NT2/D1 (cell line): Measurements from ENCODE around the gene CDH8.

Experiments
- DNase-seq: peaks from one replicate; pipeline ENCODE4 v3.0.0-alpha.2; 2011; ENCODE audit warnings: low read depth, low spot score
- H3K27me3 ChIP-seq: 2 replicates; pipeline ENCODE4 v1.6.0; 2011; ENCODE audit warnings: mild to moderate bottlenecking; ENCODE audit not compliant: insufficient read length, insufficient read depth
- H3K36me3 ChIP-seq: 2 replicates; pipeline ENCODE4 v1.6.1; 2011; ENCODE audit warnings: mild to moderate bottlenecking, low read length, mixed read lengths; ENCODE audit not compliant: insufficient read depth, insufficient read length
- H3K4me1 ChIP-seq: 2 replicates; pipeline ENCODE4 v1.5.1; 2011; ENCODE audit not compliant: insufficient read depth, insufficient read length
- H3K4me3 ChIP-seq: 2 replicates; pipeline ENCODE4 v1.5.1; 2011; ENCODE audit warnings: low read depth; ENCODE audit not compliant: insufficient read length
- H3K9ac ChIP-seq: 2 replicates; pipeline ENCODE4 v1.6.0; 2011; ENCODE audit warnings: low read depth; ENCODE audit not compliant: insufficient read length
- H3K9me3 ChIP-seq: 2 replicates; pipeline ENCODE4 v1.5.1; 2011; ENCODE audit warnings: mild to moderate bottlenecking, low read length; ENCODE audit not compliant: insufficient read depth
- SUZ12 ChIP-seq: IDR thresholded peaks from 2 replicates; pipeline ENCODE4 v1.6.1; 2011; ENCODE audit not compliant: insufficient read length, insufficient read depth; ENCODE audit errors: extremely low read depth
- YY1 ChIP-seq: IDR thresholded peaks from 2 replicates; pipeline ENCODE4 v1.6.1; 2011; ENCODE audit not compliant: insufficient read length, insufficient read depth
- ZNF274 ChIP-seq: IDR thresholded peaks from 2 replicates; pipeline ENCODE4 v1.6.1; 2011; ENCODE audit warnings: mild to moderate bottlenecking, low read depth, low read length

Gene CDH8

GRCh38 chr16:61645561-61645960, 390.7 kb downstream of the CDH8 start:
- Histone ChIP-seq H3K9me3 (no peaks in the 10 kb centered on the region), H3K36me3 (no peaks in the 10 kb centered on the region), H3K4me3 (no peak overlapping the region), H3K9ac (no peak overlapping the region), H3K27me3 (no peaks in the 10 kb centered on the region), H3K4me1 (no peaks in the 10 kb centered on the region)
- no peak for TF ChIP-seq YY1
- TF ChIP-seq ZNF274, result no peak
- no peak for TF ChIP-seq SUZ12
- DNase-seq, result no peak

- no peaks in the 10 kb centered on the region for H3K27me3 ChIP-seq
- no peak overlapping the region for H3K4me3 ChIP-seq
- no peak for DNase-seq
- no peak overlapping the region for H3K9ac ChIP-seq
- H3K4me1 ChIP-seq, result no peaks in the 10 kb centered on the region
- H3K36me3 ChIP-seq, result no peaks in the 10 kb centered on the region
- TF ChIP-seq ZNF274, result no peak
- no peak for TF ChIP-seq SUZ12
- TF ChIP-seq YY1, result no peak
- no peaks in the 10 kb centered on the region for H3K9me3 ChIP-seq
Observed at GRCh38 chr16:61644736-61645135, 391.5 kb downstream of the CDH8 start.

- Histone ChIP-seq H3K9me3 (no peaks in the 10 kb centered on the region), H3K27me3 (no peaks in the 10 kb centered on the region), H3K9ac (no peak overlapping the region), H3K4me1 (no peaks in the 10 kb centered on the region), H3K36me3 (no peaks in the 10 kb centered on the region), H3K4me3 (no peak overlapping the region)
- TF ChIP-seq YY1, result no peak
- no peak for TF ChIP-seq ZNF274
- no peak for TF ChIP-seq SUZ12
- no peak for DNase-seq
Observed at GRCh38 chr16:61617219-61617783, 418.9 kb downstream of the CDH8 start.

GRCh38 chr16:61616088-61616487, 420.1 kb downstream of the CDH8 start:
- Histone ChIP-seq H3K36me3 (no peaks in the 10 kb centered on the region), H3K9ac (no peak overlapping the region), H3K9me3 (no peaks in the 10 kb centered on the region), H3K4me1 (no peaks in the 10 kb centered on the region), H3K4me3 (no peak overlapping the region), H3K27me3 (no peaks in the 10 kb centered on the region)
- no peak for TF ChIP-seq ZNF274
- no peak for TF ChIP-seq SUZ12
- TF ChIP-seq YY1, result no peak
- no peak for DNase-seq

GRCh38 chr16:61611847-61612491, 424.3 kb downstream of the CDH8 start:
- H3K9me3 ChIP-seq, result no peaks in the 10 kb centered on the region
- no peak for TF ChIP-seq YY1
- no peak for TF ChIP-seq SUZ12
- no peak for TF ChIP-seq ZNF274

GRCh38 chr16:61606581-61606980, 429.7 kb downstream of the CDH8 start:
- no peaks in the 10 kb centered on the region for H3K9me3 ChIP-seq
- no peaks in the 10 kb centered on the region for H3K4me1 ChIP-seq
- no peak overlapping the region for H3K4me3 ChIP-seq
- H3K27me3 ChIP-seq, result no peaks in the 10 kb centered on the region
- H3K36me3 ChIP-seq, result no peaks in the 10 kb centered on the region
- no peak for TF ChIP-seq YY1
- TF ChIP-seq SUZ12, result no peak
- no peak for TF ChIP-seq ZNF274
- no peak for DNase-seq
- H3K9ac ChIP-seq, result no peak overlapping the region

More at GRCh38 chr16:61611847-61612491, 424.3 kb downstream of the CDH8 start:
- H3K4me1 ChIP-seq, result no peaks in the 10 kb centered on the region
- H3K4me3 ChIP-seq, result no peak overlapping the region
- H3K36me3 ChIP-seq, result no peaks in the 10 kb centered on the region
- no peaks in the 10 kb centered on the region for H3K27me3 ChIP-seq
- DNase-seq, result no peak
- no peak overlapping the region for H3K9ac ChIP-seq
